ENCODE data around the gene C12orf56.

The C12orf56 gene

GRCh38 chr12:64404470-64405256 lies 14.1 kb upstream of the C12orf56 start:
- no peak for TF ChIP-seq CTCF (IDR thresholded peaks at IDR 0.05; ENCODE audit: borderline replicate concordance, insufficient read depth, low read depth, low read length)
- H3K4me3 ChIP-seq (ENCODE audit: low read depth, low read length) = peak overlapping the region; percentile 68

GRCh38 chr12:64403707-64404469 lies 13.3 kb upstream of the C12orf56 start, which contains the start of gene XPOT:
Gene XPOT, plus strand, starts transcription at chr12:64404392. Its CDS starts 5,644 bp downstream, at chr12:64410036.
- no peak for TF ChIP-seq CTCF (IDR thresholded peaks at IDR 0.05; ENCODE audit: borderline replicate concordance, insufficient read depth, low read depth, low read length)
- H3K4me3 ChIP-seq (ENCODE audit: low read depth, low read length) = peak within 1 kb of the TSS; percentile 68

DNA sequence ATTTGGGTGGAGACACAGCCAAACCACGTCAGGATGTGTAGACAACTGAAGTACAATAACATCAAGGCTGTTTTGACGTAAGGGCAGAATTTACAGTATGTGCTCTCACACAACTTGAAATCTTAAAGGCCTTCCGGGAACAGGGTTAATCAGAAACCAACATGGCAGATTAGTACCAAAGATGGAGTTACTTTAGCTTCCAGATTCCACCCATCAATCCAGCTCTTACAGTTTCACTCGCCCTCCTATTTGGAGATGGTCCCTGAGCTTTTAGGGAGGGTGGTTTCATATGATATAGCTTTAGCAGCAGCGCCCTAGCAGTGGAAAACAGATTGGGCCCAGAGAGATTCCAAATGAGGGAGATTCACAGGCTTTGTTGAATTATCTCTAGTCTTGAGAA lies 11.6 kb upstream of the C12orf56 start:
- no peak for TF ChIP-seq CTCF (IDR thresholded peaks at IDR 0.05; ENCODE audit: borderline replicate concordance, insufficient read depth, low read depth, low read length)
- no peak overlapping the region for H3K4me3 ChIP-seq (ENCODE audit: low read depth, low read length)

- no peak for TF ChIP-seq CTCF (IDR thresholded peaks at IDR 0.05; ENCODE audit: borderline replicate concordance, insufficient read depth, low read depth, low read length)
- H3K4me3 ChIP-seq (ENCODE audit: low read depth, low read length) = no peak overlapping the region
Observed at GRCh38 chr12:64400041-64400440, 9.5 kb upstream of the C12orf56 start.

DNA sequence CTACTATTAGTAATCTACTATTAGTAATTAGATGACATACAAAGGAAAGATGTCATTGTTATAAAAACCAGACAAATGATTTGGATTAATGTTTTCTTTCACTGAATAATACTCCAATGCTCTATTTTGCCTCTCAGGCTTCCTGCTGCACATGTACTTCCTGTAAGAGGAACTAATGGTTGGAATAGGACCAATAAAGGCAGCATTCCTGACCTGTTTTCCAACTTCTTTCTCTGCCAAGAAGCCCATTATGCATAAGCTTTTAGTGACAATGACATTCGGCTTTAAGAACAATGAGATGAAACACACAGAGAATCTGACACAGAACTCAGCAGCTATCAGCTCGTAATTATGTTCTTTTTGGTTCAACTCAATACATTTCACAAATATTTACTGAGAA lies 5.2 kb upstream of the C12orf56 start:
- no peak for TF ChIP-seq CTCF (IDR thresholded peaks at IDR 0.05; ENCODE audit: borderline replicate concordance, insufficient read depth, low read depth, low read length)

GRCh38 chr12:64392221-64392620 lies 1.7 kb upstream of the C12orf56 start:
- 0 out of 2 replicates have a peak, but pooled peaks have one; percentile 24 for TF ChIP-seq CTCF (IDR thresholded peaks at IDR 0.05; ENCODE audit: borderline replicate concordance, insufficient read depth, low read depth, low read length)
- no peak overlapping the region for H3K4me3 ChIP-seq (ENCODE audit: low read depth, low read length)

More for the DNA sequence above, 5.2 kb upstream of the C12orf56 start:
- H3K4me3 ChIP-seq (ENCODE audit: low read depth, low read length) = no peak overlapping the region

Measured in GM12875 (cell line).